NCI-H460 (cell line): ENCODE results near the gene C3orf62. TPM values are rescaled to one million over a fixed set of nuclear protein-coding genes. Genes with fewer than 3 reads are reported as not detected.

Experiments
- DNase-seq: peaks from one replicate; pipeline ENCODE4 v3.0.0-alpha.2; 2016; ENCODE audit warnings: low read depth; ENCODE audit errors: extremely low read depth
- polyA plus RNA-seq: library from polyadenylated mRNA; depleted of rRNA; stranded (reverse); fragments of >200 nt; gene quantifications from 2 replicates; pipeline ENCODE4 v1.2.3, GENCODE V29; 2014; cell fraction: nucleus; rRNA removed
- total RNA-seq: library from RNA; depleted of rRNA; stranded (reverse); fragments of >200 nt; shearing (Covaris generic); gene quantifications from 2 replicates; pipeline ENCODE4 v1.2.3, GENCODE V29; 2014; rRNA removed

C3orf62 gene
- 0.57 and 0.84 TPM in 2 replicates for total RNA-seq
- polyA plus RNA-seq, result 0.93 and 1.9 TPM in 2 replicates

- peak; percentile 54 for DNase-seq
These were observed at the start of gene C3orf62 for GRCh38 chr3:49276475-49277382. Gene C3orf62 (minus strand): TSS chr3:49277232. CDS start chr3:49276872, 360 bp downstream.

GRCh38 chr3:49324768-49325167 is 47.7 kb upstream of the C3orf62 start:
- DNase-seq, result no peak

GRCh38 chr3:49316696-49317457 is 39.8 kb upstream of the C3orf62 start:
- DNase-seq, result no peak

GRCh38 chr3:49313896-49314688 is 37.1 kb upstream of the C3orf62 start:
- DNase-seq, result no peak

GRCh38 chr3:49311283-49311682 is 34.3 kb upstream of the C3orf62 start:
- DNase-seq, result no peak

GRCh38 chr3:49310677-49311076 is 33.6 kb upstream of the C3orf62 start:
- DNase-seq, result no peak

- DNase-seq, result no peak
These were observed 28.6 kb upstream of the C3orf62 start for GRCh38 chr3:49305608-49306007.

- DNase-seq, result no peak
These were observed 25.6 kb upstream of the C3orf62 start for GRCh38 chr3:49302613-49303012.

- no peak for DNase-seq
These were observed 23.6 kb upstream of the C3orf62 start for GRCh38 chr3:49300595-49300994.

GRCh38 chr3:49298511-49298910 is 21.5 kb upstream of the C3orf62 start:
- no peak for DNase-seq

GRCh38 chr3:49296781-49297411 is 19.9 kb upstream of the C3orf62 start:
- DNase-seq, result no peak

GRCh38 chr3:49295489-49296058 is 18.5 kb upstream of the C3orf62 start:
- DNase-seq, result no peak

- no peak for DNase-seq
These were observed 17.3 kb upstream of the C3orf62 start for GRCh38 chr3:49294343-49294742.

- DNase-seq, result no peak
These were observed 7.0 kb upstream of the C3orf62 start for GRCh38 chr3:49283997-49284396.

- DNase-seq, result no peak
These were observed 2.3 kb upstream of the C3orf62 start for GRCh38 chr3:49279376-49279775.

GRCh38 chr3:49278548-49278947 is 1.5 kb upstream of the C3orf62 start:
- no peak for DNase-seq

- DNase-seq, result no peak
These were observed 347 bp upstream of the C3orf62 start for GRCh38 chr3:49277383-49277775.

- DNase-seq, result no peak
These were observed 3.1 kb downstream of the C3orf62 start for GRCh38 chr3:49273825-49274532.

- no peak for DNase-seq
These were observed 6.0 kb downstream of the C3orf62 start for GRCh38 chr3:49271047-49271446.
